Activated CD4-positive, CD25-positive, alpha-beta regulatory T cell treated with anti-CD3 and anti-CD28 coated beads, Interleukin-2, amount 50 U/mL, for 16 hours (primary cell): ENCODE data around the gene RPL7A.
A peak's percentile ranks its signal among the peaks of the same experiment; 100 is the strongest.

Source experiments
- DNase-seq: peaks from one replicate; pipeline ENCODE4 v3.0.0-alpha.2; 2020; ENCODE audit warnings: low read depth, low spot score

Gene RPL7A

GRCh38 chr9:133347515-133347984, 468 bp upstream of the RPL7A start:
- no peak for DNase-seq

GRCh38 chr9:133348718-133349573, 928 bp downstream of the RPL7A start:
- no peak for DNase-seq

- no peak for DNase-seq
Observed at GRCh38 chr9:133349965-133350616, 2.1 kb downstream of the RPL7A start.

GRCh38 chr9:133351526-133351907, 3.5 kb downstream of the RPL7A start:
- no peak for DNase-seq

- DNase-seq = no peak
Observed at GRCh38 chr9:133351908-133352634, 4.1 kb downstream of the RPL7A start.

- no peak for DNase-seq
Observed at GRCh38 chr9:133352635-133353340, 4.8 kb downstream of the RPL7A start.

GRCh38 chr9:133353548-133353947, 5.5 kb downstream of the RPL7A start:
- no peak for DNase-seq

- DNase-seq = no peak
Observed at GRCh38 chr9:133354766-133355165, 6.7 kb downstream of the RPL7A start.

GRCh38 chr9:133355881-133356357, 7.9 kb downstream of the RPL7A start:
- DNase-seq = no peak

GRCh38 chr9:133356391-133357091, 8.5 kb downstream of the RPL7A start, which contains the start of the genes SURF1 and SURF2:
TSS of gene SURF1 (minus strand) at chr9:133356487. CDS start at chr9:133356453, 34 bp downstream.
TSS of gene SURF2 (plus strand) at chr9:133356550. CDS start at chr9:133356593, 43 bp downstream.
- DNase-seq = peak; percentile 74

GRCh38 chr9:133357656-133358055, 9.6 kb downstream of the RPL7A start:
- DNase-seq = no peak

- no peak for DNase-seq
Observed at GRCh38 chr9:133359399-133360175, 11.6 kb downstream of the RPL7A start.

- DNase-seq = no peak
Observed at GRCh38 chr9:133360400-133361393, 12.7 kb downstream of the RPL7A start.

- no peak for DNase-seq
Observed at GRCh38 chr9:133361507-133362092, 13.6 kb downstream of the RPL7A start.

GRCh38 chr9:133362359-133363044, 14.5 kb downstream of the RPL7A start:
- DNase-seq = no peak

GRCh38 chr9:133366435-133366834, 18.4 kb downstream of the RPL7A start:
- no peak for DNase-seq

GRCh38 chr9:133367221-133367620, 19.2 kb downstream of the RPL7A start:
- no peak for DNase-seq

GRCh38 chr9:133367778-133368177, 19.8 kb downstream of the RPL7A start:
- DNase-seq = no peak
